ENCODE measurements around the gene TOR2A.

Gene TOR2A

GRCh38 chr9:127716412-127716811 is 18.7 kb downstream of the TOR2A start:
- DNase-seq: no peak

DNA sequence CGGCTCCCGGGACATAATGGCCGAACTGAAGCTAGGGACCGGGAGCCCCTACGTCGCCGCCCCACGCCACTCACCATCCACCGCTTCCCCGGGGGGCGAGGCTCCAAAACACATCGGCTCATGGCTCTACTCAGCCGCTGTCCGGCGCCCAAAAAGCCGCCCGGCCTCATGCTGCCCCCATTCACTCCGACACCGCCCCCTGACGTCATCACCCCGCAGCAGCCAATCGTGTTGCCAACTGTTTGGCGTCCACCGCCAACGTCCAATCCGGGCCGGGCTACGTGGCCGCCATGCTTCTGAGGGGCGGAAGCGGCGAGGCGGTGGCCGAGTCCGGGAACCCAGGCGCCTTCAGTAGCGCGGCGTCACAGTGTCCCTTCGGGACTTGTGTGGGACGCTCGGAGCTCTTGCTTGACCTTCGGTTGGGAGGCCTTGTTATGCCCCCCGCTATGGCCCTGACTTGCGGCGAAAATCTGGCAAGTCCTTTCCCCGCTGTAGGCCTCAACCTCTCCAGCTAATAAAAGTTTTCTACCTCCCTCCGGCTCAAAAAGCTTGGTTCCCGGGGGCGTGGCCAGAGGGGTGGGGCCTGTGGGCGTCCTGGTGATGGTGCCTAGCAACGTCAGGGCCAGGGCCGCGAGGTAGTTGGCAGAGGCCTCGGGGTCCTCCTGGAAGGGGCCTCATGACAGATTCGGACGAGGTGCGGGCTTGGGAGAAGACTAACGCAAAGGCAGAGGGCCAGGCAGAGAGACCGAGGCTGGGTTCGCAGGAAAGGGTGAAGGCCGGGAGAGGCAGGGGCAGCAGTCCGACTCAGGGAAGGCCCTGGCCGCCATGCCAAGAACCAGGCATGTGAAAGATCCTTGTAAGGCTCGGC is 19.4 kb downstream of the TOR2A start, which contains the start of the genes PTRH1 and TTC16:
Gene PTRH1 (minus strand): TSS at position 194 of the 868 bp plus-strand sequence. CDS start 24 bp downstream, at position 170.
Gene TTC16 (plus strand): TSS at position 610 of the 868 bp plus-strand sequence. CDS start 67 bp downstream, at position 677.
- DNase-seq: peak; percentile 86

DNA sequence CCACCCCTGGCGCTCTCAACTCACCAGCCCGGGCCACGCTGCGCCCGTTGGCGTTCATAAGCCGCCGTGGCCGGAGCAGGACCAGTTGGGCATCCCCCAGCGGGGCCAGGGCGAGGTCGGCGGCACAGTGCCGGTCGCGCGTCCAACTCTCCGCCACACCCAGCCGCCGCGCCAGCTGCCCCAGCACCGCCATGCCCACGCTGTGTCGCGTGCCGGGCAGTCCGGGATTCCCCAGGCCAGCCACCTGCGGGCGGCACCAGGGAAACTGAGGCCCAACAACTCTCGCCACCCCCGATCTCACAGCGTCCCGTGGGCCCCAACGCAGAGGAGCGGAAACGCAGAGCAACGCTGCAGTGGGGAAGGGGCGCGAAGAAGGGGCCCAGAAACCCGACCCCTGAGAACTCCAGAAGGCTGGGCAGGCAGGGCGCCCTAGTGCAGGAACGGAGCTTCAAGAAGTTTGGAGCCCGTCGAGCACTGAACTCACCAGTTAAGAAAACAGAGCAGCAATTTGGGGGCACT is 20.1 kb downstream of the TOR2A start:
- DNase-seq: no peak

DNA sequence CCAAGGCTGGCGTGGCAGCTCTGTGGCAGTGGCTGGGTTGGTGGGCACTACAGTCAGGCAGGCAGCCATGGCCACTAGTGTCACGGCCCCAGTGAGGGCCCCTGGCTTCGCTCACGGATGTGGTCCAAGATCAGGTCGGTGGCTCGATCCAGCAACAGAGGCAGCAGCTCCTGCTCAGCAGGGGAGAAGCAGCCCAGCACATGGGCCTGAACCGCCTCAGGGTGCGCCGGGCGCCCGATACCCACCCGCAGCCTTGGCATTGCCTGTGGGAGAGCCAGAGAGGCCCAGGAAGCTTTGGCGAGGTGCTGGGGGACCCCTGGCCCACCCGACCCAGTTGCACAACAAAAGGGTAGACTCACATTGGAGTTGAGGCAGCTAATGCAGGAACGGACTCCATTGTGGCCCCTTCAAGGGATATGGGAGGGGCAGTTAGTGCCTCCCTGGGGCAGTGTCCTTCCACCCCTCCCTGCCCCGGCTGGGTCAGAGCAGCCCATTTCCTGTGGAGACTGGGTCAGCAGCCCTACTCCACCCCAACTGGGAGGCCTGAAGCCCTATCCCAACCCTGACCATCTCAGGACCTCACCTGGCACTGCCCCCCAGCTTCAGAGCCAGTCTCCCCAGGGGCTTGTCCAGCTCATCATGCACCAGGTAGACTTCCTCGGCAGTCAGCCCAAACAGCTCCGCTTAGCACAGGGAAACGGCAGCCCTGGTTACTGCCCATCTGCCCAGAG is 20.9 kb downstream of the TOR2A start:
- no peak for DNase-seq

GRCh38 chr9:127712867-127713266 is 22.2 kb downstream of the TOR2A start:
- DNase-seq: no peak

- DNase-seq: no peak
These were observed 22.7 kb downstream of the TOR2A start for GRCh38 chr9:127712371-127712770.

DNA sequence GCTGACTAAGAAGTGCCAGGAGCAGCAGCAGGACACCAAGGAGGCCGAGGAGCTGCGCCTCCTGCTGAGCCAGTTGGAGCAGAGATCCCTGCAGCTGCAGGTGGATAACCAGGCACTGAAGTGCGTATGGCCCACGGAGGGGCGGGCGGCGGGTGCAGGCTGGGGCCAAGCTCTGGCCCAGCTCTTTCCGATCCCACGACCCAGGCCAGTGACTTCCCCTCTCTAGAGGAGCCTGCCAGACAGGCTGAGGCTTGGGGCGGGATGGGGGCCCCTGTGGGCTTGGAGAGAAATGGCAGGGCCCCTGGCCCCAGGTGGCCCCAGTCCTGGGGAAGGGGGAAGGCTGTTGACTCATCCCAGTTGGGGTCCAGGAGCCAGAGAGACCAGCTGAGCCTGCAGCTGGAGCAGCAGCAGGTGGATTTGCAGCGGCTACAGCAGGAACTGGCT is 23.2 kb downstream of the TOR2A start:
- peak; percentile 95 for DNase-seq

GRCh38 chr9:127711226-127711701 is 23.8 kb downstream of the TOR2A start:
- peak; percentile 50 for DNase-seq

DNA sequence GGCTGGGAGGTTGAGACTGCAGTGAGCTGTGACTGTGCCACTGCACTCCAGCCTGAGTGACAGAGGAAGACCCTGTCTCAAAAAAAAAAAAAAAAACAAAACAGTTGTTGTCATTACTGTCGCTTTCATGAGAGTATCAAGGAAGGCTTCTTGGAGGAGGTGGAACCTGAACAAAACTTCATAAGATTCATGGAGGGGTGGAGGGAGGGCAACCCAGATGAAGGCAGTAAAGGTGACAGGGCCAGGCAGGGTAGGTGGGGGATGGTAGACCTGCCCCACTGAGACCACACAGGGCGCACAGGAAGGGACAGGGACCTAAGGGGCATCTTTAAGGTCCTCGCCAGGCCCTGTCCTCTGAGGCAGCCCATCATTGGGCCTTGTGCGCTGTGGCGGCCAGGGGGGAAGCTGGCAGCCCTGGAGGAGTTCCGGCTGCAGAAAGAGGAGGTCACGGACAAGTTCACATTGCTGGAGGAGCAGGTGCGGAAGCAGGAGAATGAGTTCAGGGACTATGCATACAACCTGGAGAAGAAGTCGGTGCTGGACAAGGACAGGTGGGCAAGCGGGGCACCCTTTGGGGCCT is 24.8 kb downstream of the TOR2A start:
- DNase-seq: no peak

DNA sequence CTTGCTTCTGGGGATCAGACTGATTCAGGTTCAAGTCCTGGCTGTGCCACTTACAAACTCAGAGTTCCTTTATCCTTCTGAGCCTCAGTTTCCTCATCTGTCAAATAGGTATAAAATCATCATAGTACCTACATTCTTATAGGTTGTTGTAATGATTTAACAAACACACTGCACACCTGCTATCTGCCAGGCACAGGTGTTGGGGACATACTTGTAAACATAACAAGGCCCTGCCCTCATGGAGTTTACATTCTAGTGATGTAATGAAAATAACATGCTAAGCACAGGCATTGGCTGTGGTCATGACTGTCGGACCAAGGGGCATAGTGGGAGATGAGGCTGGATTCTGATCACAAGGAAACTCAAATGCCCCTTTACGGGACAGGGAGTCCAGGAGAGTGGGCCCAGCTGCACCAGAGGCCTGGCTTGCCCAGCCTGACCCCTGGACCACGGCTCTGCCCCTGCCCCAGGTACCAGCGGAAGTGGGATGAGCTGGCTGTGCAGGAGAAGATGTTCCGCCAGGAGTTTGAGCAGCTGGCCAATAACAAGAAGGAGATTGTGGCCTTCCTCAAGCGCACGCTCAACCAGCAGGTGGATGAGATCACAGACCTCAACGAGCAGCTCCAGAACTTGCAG is 26.0 kb downstream of the TOR2A start:
- DNase-seq: no peak

DNA sequence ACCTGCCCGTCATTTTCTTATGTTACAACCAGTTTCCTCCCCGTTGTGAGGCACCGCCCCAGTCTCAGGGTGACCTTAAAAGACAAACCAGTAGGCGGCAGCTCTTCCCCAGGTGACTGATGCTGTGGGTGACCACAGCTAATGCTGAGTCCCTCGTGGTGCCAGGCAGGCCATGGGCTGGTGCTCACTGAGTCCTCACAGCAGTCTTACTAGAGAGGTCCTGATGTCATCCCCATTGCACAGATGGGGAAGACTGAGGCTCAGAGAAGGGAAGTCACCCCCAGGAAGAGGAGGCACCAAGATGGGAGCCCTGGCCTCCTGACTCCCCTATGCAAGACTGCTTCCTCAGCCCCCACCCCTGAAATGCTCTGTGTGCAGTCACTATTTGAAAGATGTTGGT is 27.3 kb downstream of the TOR2A start:
- peak; percentile 44 for DNase-seq

- DNase-seq: peak; percentile 44
These were observed 28.3 kb downstream of the TOR2A start, which contains the start of gene CFAP157 for GRCh38 chr9:127706836-127707241. Gene CFAP157 (plus strand): TSS chr9:127706988. CDS start chr9:127707032, 44 bp downstream.

GRCh38 chr9:127705577-127706379 is 29.3 kb downstream of the TOR2A start:
- no peak for DNase-seq

GRCh38 chr9:127703289-127703946 is 31.7 kb downstream of the TOR2A start:
- no peak for DNase-seq

- no peak for DNase-seq
These were observed 34.4 kb downstream of the TOR2A start for GRCh38 chr9:127700594-127701255.

DNA sequence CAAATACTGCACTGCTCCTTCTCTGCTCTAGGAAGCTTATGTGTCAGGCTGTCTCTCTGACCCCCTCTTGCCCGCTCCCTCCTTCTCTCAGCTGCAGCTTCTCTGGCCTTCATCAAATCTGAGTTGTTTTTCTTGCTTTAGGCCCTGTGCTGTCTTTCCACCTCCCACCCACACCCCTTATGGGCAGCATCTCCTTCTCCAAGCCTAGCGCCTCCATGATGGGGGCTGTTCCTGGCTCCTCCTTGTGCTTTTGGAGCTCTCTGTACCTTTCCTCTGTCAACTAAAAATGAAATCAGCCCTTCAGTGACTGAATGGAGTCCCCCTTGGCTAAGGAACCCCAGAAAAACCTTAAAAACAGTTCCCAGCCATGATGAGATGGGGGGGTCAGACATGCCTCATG is 35.0 kb downstream of the TOR2A start:
- DNase-seq: no peak

GRCh38 chr9:127698985-127699670 is 36.0 kb downstream of the TOR2A start:
- DNase-seq: no peak

DNA sequence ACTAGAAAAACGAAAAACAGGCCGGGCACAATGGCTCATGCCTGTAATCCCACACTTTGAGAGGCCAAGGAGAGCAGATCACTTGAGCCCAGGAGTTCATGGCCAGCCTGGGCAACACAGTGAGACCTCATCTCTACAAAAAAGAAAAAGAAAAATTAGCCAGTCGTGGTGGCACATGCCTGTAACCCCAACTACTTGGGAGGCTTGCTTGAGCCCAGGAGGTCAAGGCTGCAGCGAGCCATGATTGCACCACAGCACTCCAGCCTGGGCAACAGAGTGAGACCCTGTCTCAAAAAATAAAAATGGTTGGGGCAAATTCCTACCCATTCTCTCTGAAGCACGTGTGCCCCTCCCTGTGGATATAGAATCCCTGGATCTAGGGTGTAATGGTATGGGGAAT is 36.7 kb downstream of the TOR2A start:
- no peak for DNase-seq

DNA sequence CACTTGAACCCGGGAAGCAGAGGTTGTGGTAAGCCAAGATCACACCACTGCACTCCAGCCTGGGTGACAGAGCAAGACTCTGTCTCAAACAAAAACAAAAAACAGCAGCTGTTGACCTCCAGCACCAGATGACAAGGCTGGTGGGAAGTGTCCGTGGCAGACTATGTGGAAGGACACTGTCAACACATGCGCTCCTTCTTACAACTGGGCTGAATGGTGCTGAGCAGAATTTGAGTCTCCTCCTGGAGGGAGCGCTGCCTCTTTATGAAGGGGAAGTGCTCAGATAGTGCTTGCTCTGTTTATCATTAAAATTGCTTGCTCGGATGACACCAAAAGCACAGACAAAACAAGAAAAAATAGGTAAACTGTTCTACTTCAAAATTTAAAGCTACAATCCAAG is 37.5 kb downstream of the TOR2A start:
- DNase-seq: no peak

Data from NCI-H146 (cell line).